H9 (cell line): Measurements from ENCODE around the gene EIF2S3B. TPM values are rescaled to one million over a fixed set of nuclear protein-coding genes. Genes with fewer than 3 reads are reported as not detected.

ENCODE experiments used
- DNase-seq: peaks from one replicate; pipeline ENCODE4 v3.0.0-alpha.2; 2017
- H2AFZ ChIP-seq: one replicate; pipeline ENCODE4 v1.6.1; 2013; ENCODE audit warnings: mild to moderate bottlenecking, low read length, control low read depth, moderate library complexity
- H2AK5ac ChIP-seq: 2 replicates; pipeline ENCODE4 v1.6.1; 2013; ENCODE audit warnings: low read length, control low read depth, mixed read lengths; ENCODE audit not compliant: insufficient read length
- H2BK120ac ChIP-seq: one replicate; pipeline ENCODE4 v1.6.1; 2013; ENCODE audit warnings: low read depth, mild to moderate bottlenecking, low read length, control low read depth, inconsistent platforms; ENCODE audit not compliant: poor library complexity, severe bottlenecking
- H2BK12ac ChIP-seq: 2 replicates; pipeline ENCODE4 v1.6.1; 2013; ENCODE audit warnings: low read length, control low read depth, mixed read lengths, low read depth; ENCODE audit not compliant: insufficient read length
- H2BK15ac ChIP-seq: 2 replicates; pipeline ENCODE4 v1.6.1; 2013; ENCODE audit warnings: low read depth, low read length, control low read depth
- H2BK20ac ChIP-seq: one replicate; pipeline ENCODE4 v1.6.1; 2013; ENCODE audit warnings: low read depth, mild to moderate bottlenecking, low read length, control low read depth, inconsistent platforms; ENCODE audit not compliant: poor library complexity, severe bottlenecking
- H2BK5ac ChIP-seq: 2 replicates; pipeline ENCODE4 v1.6.1; 2013; ENCODE audit warnings: low read length, control low read depth, mixed read lengths; ENCODE audit not compliant: insufficient read length
- H3K14ac ChIP-seq: 2 replicates; pipeline ENCODE4 v1.6.1; 2013; ENCODE audit warnings: low read length, control low read depth; ENCODE audit not compliant: insufficient read depth
- H3K18ac ChIP-seq: 2 replicates; pipeline ENCODE4 v1.6.1; 2013; ENCODE audit warnings: low read depth, mild to moderate bottlenecking, mixed read lengths, low read length, control low read depth; ENCODE audit not compliant: insufficient read length
- H3K23ac ChIP-seq: 2 replicates; pipeline ENCODE4 v1.6.1; 2013; ENCODE audit warnings: low read length, control low read depth, mixed read lengths, low read depth; ENCODE audit not compliant: insufficient read length
- H3K23me2 ChIP-seq: 2 replicates; pipeline ENCODE4 v1.6.1; 2013; ENCODE audit warnings: low read depth, mild to moderate bottlenecking, mixed read lengths, low read length, control low read depth; ENCODE audit not compliant: insufficient read length, poor library complexity, severe bottlenecking
- H3K27ac ChIP-seq: 2 replicates; pipeline ENCODE4 v1.5.1; 2013; ENCODE audit warnings: low read length, control low read depth, mixed read lengths, low read depth; ENCODE audit not compliant: insufficient read length
- H3K27me3 ChIP-seq: 2 replicates; pipeline ENCODE4 v1.6.1; 2013; ENCODE audit warnings: low read length, control low read depth, inconsistent platforms; ENCODE audit not compliant: insufficient read depth
- H3K4ac ChIP-seq: 2 replicates; pipeline ENCODE4 v1.6.1; 2013; ENCODE audit warnings: low read depth, mild to moderate bottlenecking, control low read depth, inconsistent platforms, low read length, moderate library complexity
- H3K4me1 ChIP-seq: 2 replicates; pipeline ENCODE4 v1.6.1; 2013; ENCODE audit warnings: low read length, control low read depth, inconsistent platforms; ENCODE audit not compliant: insufficient read depth
- H3K4me2 ChIP-seq: 2 replicates; pipeline ENCODE4 v1.6.1; 2013; ENCODE audit warnings: low read length, control low read depth, mixed read lengths; ENCODE audit not compliant: insufficient read length, insufficient read depth
- H3K56ac ChIP-seq: 2 replicates; pipeline ENCODE4 v1.6.1; 2013; ENCODE audit warnings: low read depth, mild to moderate bottlenecking, mixed read lengths, low read length, control low read depth; ENCODE audit not compliant: insufficient read length
- H3K79me1 ChIP-seq: 2 replicates; pipeline ENCODE4 v1.6.1; 2013; ENCODE audit warnings: low read depth, mild to moderate bottlenecking, moderate library complexity, low read length, control low read depth, inconsistent platforms; ENCODE audit not compliant: insufficient read depth, poor library complexity, severe bottlenecking
- H3K79me2 ChIP-seq: 2 replicates; pipeline ENCODE4 v1.6.1; 2013; ENCODE audit warnings: low read length, control low read depth, inconsistent platforms; ENCODE audit not compliant: insufficient read depth
- H3K9ac ChIP-seq: 2 replicates; pipeline ENCODE4 v1.6.1; 2013; ENCODE audit warnings: low read length, control low read depth, mixed read lengths; ENCODE audit not compliant: insufficient read length; ENCODE audit errors: extremely low read depth
- H3K9me3 ChIP-seq: one replicate; pipeline ENCODE4 v1.6.1; 2013; ENCODE audit warnings: low read depth, low read length, inconsistent platforms; ENCODE audit not compliant: control insufficient read depth
- H3T11ph ChIP-seq: one replicate; pipeline ENCODE4 v1.6.1; 2013; ENCODE audit warnings: mild to moderate bottlenecking, low read length, control low read depth, inconsistent platforms
- H4K20me1 ChIP-seq: one replicate; pipeline ENCODE4 v1.6.1; 2013; ENCODE audit not compliant: control insufficient read depth, insufficient read length, insufficient read depth
- H4K5ac ChIP-seq: 2 replicates; pipeline ENCODE4 v1.6.1; 2013; ENCODE audit warnings: low read depth, mild to moderate bottlenecking, mixed read lengths, low read length, control low read depth; ENCODE audit not compliant: insufficient read length
- H4K8ac ChIP-seq: replicated peaks from 2 replicates; pipeline ENCODE4 v1.6.1; 2013; ENCODE audit warnings: low read length, control low read depth, mixed read lengths, low read depth; ENCODE audit not compliant: insufficient read length
- H4K91ac ChIP-seq: 2 replicates; pipeline ENCODE4 v1.6.1; 2013; ENCODE audit warnings: low read depth, mild to moderate bottlenecking, moderate library complexity, mixed read lengths, low read length, control low read depth; ENCODE audit not compliant: insufficient read length
- H3K27ac Mint-ChIP-seq, 3 experiments: 2 replicates in 2 of 3; 3 replicates in 1 of 3; pipeline ENCODE4 v1.8.0; 2020 to 2021; ENCODE audit warnings: mixed read lengths in 3 of 3, mild to moderate bottlenecking in 1 of 3, moderate library complexity in 1 of 3
- H3K27me3 Mint-ChIP-seq: 2 replicates; pipeline ENCODE4 v1.8.0; 2021; ENCODE audit warnings: low read depth, mild to moderate bottlenecking, moderate library complexity, mixed read lengths
- H3K36me3 Mint-ChIP-seq, 3 experiments: 2 replicates in 2 of 3; 3 replicates in 1 of 3; pipeline ENCODE4 v1.8.0; 2020 to 2021; ENCODE audit warnings: low read depth in 3 of 3, mixed read lengths in 3 of 3; ENCODE audit not compliant: insufficient read depth in 1 of 3
- H3K4me1 Mint-ChIP-seq, 2 experiments: 2 replicates each; pipeline ENCODE4 v1.8.0; 2020; ENCODE audit warnings: mixed read lengths in 2 of 2
- H3K4me3 Mint-ChIP-seq, 2 experiments: 2 replicates in 1 of 2; 3 replicates in 1 of 2; pipeline ENCODE4 v1.8.0; 2020 to 2021; ENCODE audit warnings: mild to moderate bottlenecking in 2 of 2, mixed read lengths in 2 of 2, moderate library complexity in 1 of 2
- H3K9me3 Mint-ChIP-seq, 2 experiments: 2 replicates in 1 of 2; 3 replicates in 1 of 2; pipeline ENCODE4 v1.8.0; 2020; ENCODE audit warnings: mild to moderate bottlenecking in 2 of 2, mixed read lengths in 2 of 2, moderate library complexity in 1 of 2
- WGBS: extraction: QIAGEN DNeasy Blood & Tissue Kit; methylation state at CpG from one replicate; pipeline ENCODE4 v1.1.7; 2013; ENCODE audit warnings: missing lambda C conversion rate, low lambda C conversion rate, mixed read lengths; ENCODE audit not compliant: insufficient read length; ENCODE audit errors: extremely low coverage; 5-methylcytosine and 5-hydroxymethylcytosine counted together
- total RNA-seq: library from RNA; stranded (reverse); gene quantifications from 2 replicates; pipeline ENCODE4 v1.2.1, GENCODE V29; 2021
- TF ChIP-seq, protein P1 (sequence below): fragments of 200-600 bp; sonication (generic); conservative IDR thresholded peaks from 3 replicates; pipeline ENCODE4 v1.8.0; 2021; ENCODE audit warnings: antibody characterized with exemption, mild to moderate bottlenecking

Gene EIF2S3B
- total RNA-seq, 1 experiment from 2014 or later = 2.1 TPM

DNA sequence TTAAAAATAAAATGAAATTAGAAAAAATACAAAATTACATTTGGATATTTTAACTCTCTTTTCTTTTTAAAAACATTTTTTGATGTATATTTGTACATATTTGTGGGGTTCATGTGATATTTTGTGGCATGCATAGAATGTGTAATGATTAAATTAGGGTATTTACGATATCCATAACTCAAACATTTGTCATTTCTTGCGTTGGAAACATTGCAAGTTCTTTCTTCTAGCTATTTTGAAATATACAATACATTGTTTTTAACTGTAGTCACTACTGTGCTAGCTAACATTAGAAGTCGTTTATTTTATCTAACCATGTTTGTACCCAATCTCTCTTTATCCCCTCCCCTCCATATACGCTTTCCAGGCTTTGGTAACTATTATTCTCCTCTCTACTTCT lies 13.9 kb upstream of the EIF2S3B start:
- Mint-ChIP-seq H3K36me3 (no peaks in the 10 kb centered on the region; a peak in 1 of 7 replicates), H3K4me1 (no peaks in the 10 kb centered on the region), H3K27me3 (no peaks in the 10 kb centered on the region), H3K4me3 (no peak overlapping the region), H3K9me3 (peaks cover 7% of the 10 kb centered on the region in 2 experiments; a peak in 3 of 5 replicates), H3K27ac (no peak overlapping the region)
- Histone ChIP-seq H2AFZ (no peak overlapping the region), H3K14ac (no peak overlapping the region), H3K27me3 (no peaks in the 10 kb centered on the region), H3K79me1 (no peaks in the 10 kb centered on the region), H4K5ac (no peak overlapping the region), H4K91ac (no peak overlapping the region), H2BK15ac (no peak overlapping the region), H3K4ac (no peak overlapping the region), H4K20me1 (no peaks in the 10 kb centered on the region), H2BK5ac (no peak overlapping the region), H3K4me1 (no peaks in the 10 kb centered on the region), H3K27ac (no peak overlapping the region), H3K4me2 (no peak overlapping the region), H3K18ac (no peak overlapping the region), H3K9me3 (no peaks in the 10 kb centered on the region), H2BK20ac (no peak overlapping the region), H3K9ac (no peak overlapping the region), H4K8ac (no peak overlapping the region), H3K79me2 (no peaks in the 10 kb centered on the region), H3K23ac (no peak overlapping the region), H3K56ac (no peak overlapping the region), H3K23me2 (no peaks in the 10 kb centered on the region), H2BK120ac (no peak overlapping the region), H2AK5ac (no peak overlapping the region), H3T11ph (no peak overlapping the region), H2BK12ac (no peak overlapping the region)
- DNase-seq = no peak
- TF ChIP-seq, protein P1, sequence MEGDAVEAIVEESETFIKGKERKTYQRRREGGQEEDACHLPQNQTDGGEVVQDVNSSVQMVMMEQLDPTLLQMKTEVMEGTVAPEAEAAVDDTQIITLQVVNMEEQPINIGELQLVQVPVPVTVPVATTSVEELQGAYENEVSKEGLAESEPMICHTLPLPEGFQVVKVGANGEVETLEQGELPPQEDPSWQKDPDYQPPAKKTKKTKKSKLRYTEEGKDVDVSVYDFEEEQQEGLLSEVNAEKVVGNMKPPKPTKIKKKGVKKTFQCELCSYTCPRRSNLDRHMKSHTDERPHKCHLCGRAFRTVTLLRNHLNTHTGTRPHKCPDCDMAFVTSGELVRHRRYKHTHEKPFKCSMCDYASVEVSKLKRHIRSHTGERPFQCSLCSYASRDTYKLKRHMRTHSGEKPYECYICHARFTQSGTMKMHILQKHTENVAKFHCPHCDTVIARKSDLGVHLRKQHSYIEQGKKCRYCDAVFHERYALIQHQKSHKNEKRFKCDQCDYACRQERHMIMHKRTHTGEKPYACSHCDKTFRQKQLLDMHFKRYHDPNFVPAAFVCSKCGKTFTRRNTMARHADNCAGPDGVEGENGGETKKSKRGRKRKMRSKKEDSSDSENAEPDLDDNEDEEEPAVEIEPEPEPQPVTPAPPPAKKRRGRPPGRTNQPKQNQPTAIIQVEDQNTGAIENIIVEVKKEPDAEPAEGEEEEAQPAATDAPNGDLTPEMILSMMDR = no peak
- no CpG with 5 or more reads among the region's 4 CpGs for WGBS
